A549 (cell line): Measurements from ENCODE around the gene ELMO3. TPM values are rescaled to one million over a fixed set of nuclear protein-coding genes. Genes with fewer than 3 reads are reported as not detected.

Source experiments
- ATAC-seq, 2 experiments: fragments of 200-7000 bp in 1 of 2; fragments of >200 bp in 1 of 2; cut with Nextera tagmentation in 1 of 2; cut with Tn5 transposase in 1 of 2; 3 replicates each; pipeline versions ENCODE4 v1.8.0 to v1.9.1; 2018 to 2020; ENCODE audit warnings: mild to moderate bottlenecking in 1 of 2, moderate library complexity in 1 of 2
- CTCF ChIA-PET: fragments of 300-600 bp; sonication (Branson Sonifier 250); formaldehyde crosslinking; extraction: SDS; loops from one replicate; lab custom pipeline; 2021; ENCODE audit warnings: antibody characterized with exemption, inconsistent platforms; lab: Yijun Ruan, JAX
- POLR2A ChIA-PET: fragments of 350-600 bp; formaldehyde crosslinking; extraction: SDS; loops from one replicate; lab custom pipeline; 2021; ENCODE audit warnings: antibody characterized with exemption, inconsistent platforms; lab: Yijun Ruan, JAX
- DNase-seq, 2 experiments: peaks; one replicate each; pipeline versions ENCODE4 v3.0.0 to v3.0.0-alpha.2; 2011 to 2016; ENCODE audit warnings: low read depth in 1 of 2, low spot score in 1 of 2
- FAIRE-seq: peaks from 2 replicates; lab custom pipeline; 2011; peaks lifted over from hg19 to GRCh38; lab: Jason Lieb, UNC
- H3K27ac ChIP-seq, 2 experiments: fragments of >200 bp; sonication (Bioruptor Twin); formaldehyde crosslinking; 3 replicates each; pipeline ENCODE4 v1.5.1; 2016 to 2017
- H3K4me1 ChIP-seq: fragments of >200 bp; sonication (Bioruptor Twin); formaldehyde crosslinking; 3 replicates; pipeline ENCODE4 v1.6.1; 2016
- H3K4me2 ChIP-seq: fragments of >200 bp; sonication (Bioruptor Twin); formaldehyde crosslinking; 3 replicates; pipeline ENCODE4 v1.6.1; 2016
- H3K4me3 ChIP-seq: fragments of >200 bp; sonication (Bioruptor Twin); formaldehyde crosslinking; 3 replicates; pipeline ENCODE4 v1.5.1; 2016
- H3K9me3 ChIP-seq: fragments of >200 bp; sonication (Bioruptor Twin); formaldehyde crosslinking; 3 replicates; pipeline ENCODE4 v1.6.1; 2016
- ATOH8 ChIP-seq: fragments of 250-450 bp; sonication (Bioruptor Pico); IDR thresholded peaks from 2 replicates; pipeline ENCODE4 v1.5.0; 2020; ENCODE audit warnings: low read depth, mild to moderate bottlenecking, moderate library complexity
- CBX8 ChIP-seq: fragments of 200-600 bp; sonication (generic); IDR thresholded peaks from 2 replicates; pipeline ENCODE4 v1.6.1; 2016
- CEBPB ChIP-seq, 2 experiments: fragments of >200 bp in 1 of 2; sonication (Bioruptor Twin) in 1 of 2; formaldehyde crosslinking in 1 of 2; IDR thresholded peaks; 2 replicates each; pipeline ENCODE4 v1.6.1; 2012 to 2016
- CHD4 ChIP-seq: fragments of 200-600 bp; sonication (generic); IDR thresholded peaks from 2 replicates; pipeline ENCODE4 v1.6.1; 2016; ENCODE audit warnings: antibody characterized with exemption, mild to moderate bottlenecking, borderline replicate concordance
- CTCF ChIP-seq: fragments of >200 bp; sonication (Bioruptor Twin); formaldehyde crosslinking; IDR thresholded peaks from 3 replicates; pipeline ENCODE4 v1.5.1; 2016
- EP300 ChIP-seq, 2 experiments: fragments of >200 bp; sonication (Bioruptor Twin); formaldehyde crosslinking; IDR thresholded peaks; 2 replicates in 1 of 2; 3 replicates in 1 of 2; pipeline ENCODE4 v1.6.1; 2016 to 2017
- ESRRA ChIP-seq: fragments of 150-350 bp; IDR thresholded peaks from 2 replicates; pipeline ENCODE4 v1.6.1; 2014; ENCODE audit warnings: mild to moderate bottlenecking, low read length, borderline replicate concordance
- FOSB ChIP-seq: fragments of 250-450 bp; sonication (Bioruptor Pico); IDR thresholded peaks from 2 replicates; pipeline ENCODE4 v1.5.0; 2020; ENCODE audit warnings: mild to moderate bottlenecking, moderate library complexity
- GATA3 ChIP-seq: IDR thresholded peaks from 2 replicates; pipeline ENCODE4 v1.6.1; 2012; ENCODE audit warnings: borderline replicate concordance
- HDAC2 ChIP-seq: fragments of 200-600 bp; sonication (generic); IDR thresholded peaks from 2 replicates; pipeline ENCODE4 v1.6.1; 2016
- HES2 ChIP-seq: fragments of >200 bp; sonication (Bioruptor Twin); formaldehyde crosslinking; IDR thresholded peaks from 2 replicates; pipeline ENCODE4 v1.6.1; 2016
- HOXB5 ChIP-seq: fragments of 250-450 bp; sonication (Bioruptor Pico); IDR thresholded peaks from 2 replicates; pipeline ENCODE4 v1.5.0; 2020; ENCODE audit warnings: mild to moderate bottlenecking, moderate library complexity
- JUN ChIP-seq, 2 experiments: fragments of >200 bp; sonication (Bioruptor Twin); formaldehyde crosslinking; IDR thresholded peaks; 2 replicates in 1 of 2; 3 replicates in 1 of 2; pipeline ENCODE4 v1.6.1; 2016 to 2017
- KDM1A ChIP-seq: fragments of 200-600 bp; sonication (generic); IDR thresholded peaks from 2 replicates; pipeline ENCODE4 v1.6.1; 2016; ENCODE audit warnings: low read depth, mild to moderate bottlenecking
- MAFK ChIP-seq: fragments of 450-650 bp; IDR thresholded peaks from 2 replicates; pipeline ENCODE4 v1.6.1; 2014; ENCODE audit not compliant: partially characterized antibody
- MAZ ChIP-seq: fragments of 150-350 bp; IDR thresholded peaks from 2 replicates; pipeline ENCODE4 v1.6.1; 2014; ENCODE audit warnings: antibody characterized with exemption, low read depth, low read length, borderline replicate concordance
- NFE2L2 ChIP-seq: fragments of 150-350 bp; conservative IDR thresholded peaks from 2 replicates; pipeline ENCODE4 v1.6.1; 2014; ENCODE audit warnings: low read length
- NPAS2 ChIP-seq: fragments of 250-450 bp; sonication (Bioruptor Pico); IDR thresholded peaks from 2 replicates; pipeline ENCODE4 v1.8.0; 2022; ENCODE audit warnings: mild to moderate bottlenecking, moderate library complexity, borderline replicate concordance
- POLR2AphosphoS2 ChIP-seq: conservative IDR thresholded peaks from 2 replicates; pipeline ENCODE4 v1.6.1; 2012; ENCODE audit warnings: low read length, improper control_type of control experiment, inconsistent platforms
- RARB ChIP-seq: fragments of 250-450 bp; sonication (Bioruptor Pico); IDR thresholded peaks from 2 replicates; pipeline ENCODE4 v1.8.0; 2021; ENCODE audit warnings: mild to moderate bottlenecking, moderate library complexity
- RFX5 ChIP-seq: fragments of 450-650 bp; IDR thresholded peaks from 2 replicates; pipeline ENCODE4 v1.7.1; 2014; ENCODE audit warnings: antibody characterized with exemption, mild to moderate bottlenecking, moderate library complexity
- SMC3 ChIP-seq: fragments of >200 bp; sonication (Bioruptor Twin); formaldehyde crosslinking; IDR thresholded peaks from 3 replicates; pipeline ENCODE4 v1.6.1; 2018; ENCODE audit warnings: inconsistent platforms
- TFCP2L1 ChIP-seq: fragments of 250-450 bp; sonication (Bioruptor Pico); IDR thresholded peaks from 2 replicates; pipeline ENCODE4 v1.5.0; 2021; ENCODE audit warnings: mild to moderate bottlenecking
- TP53 ChIP-seq: fragments of 250-450 bp; sonication (Bioruptor Pico); IDR thresholded peaks from 2 replicates; pipeline ENCODE4 v1.5.0; 2021; ENCODE audit warnings: mild to moderate bottlenecking, moderate library complexity
- ZSCAN20 ChIP-seq: fragments of 250-450 bp; sonication (Bioruptor Pico); IDR thresholded peaks from 2 replicates; pipeline ENCODE4 v1.8.0; 2022; ENCODE audit warnings: mild to moderate bottlenecking, moderate library complexity
- WGBS: methylation state at CpG from one replicate; pipeline ENCODE4 v1.1.6; 2017; ENCODE audit errors: missing lambda C conversion rate; 5-methylcytosine and 5-hydroxymethylcytosine counted together
- polyA plus RNA-seq, 4 experiments: library from polyadenylated mRNA; depleted of rRNA in 3 of 4; stranded (reverse); fragments of >200 nt; fragmentation: RNase III in 1 of 4; extraction: RNeasy Plus Mini Kit Qiagen cat#74134 plus additional on column Dnase treatment in 1 of 4; gene quantifications; 2 replicates in 3 of 4; 3 replicates in 1 of 4; pipeline ENCODE4 v1.2.3, GENCODE V29; 2011 to 2017

ELMO3 gene
- polyA plus RNA-seq, 2 of the 4 experiments (the other 2 are of a cell fraction), result 0.62 to 1.4 TPM

- no peak for TF ChIP-seq ATOH8
- no peak for TF ChIP-seq CBX8
- no peak for TF ChIP-seq NPAS2 (CRISPR knock-in tag)
- TF ChIP-seq FOSB (CRISPR knock-in tag), result no peak
- no peak for TF ChIP-seq ESRRA
Observed at GRCh38 chr16:67173808-67174705, 24.9 kb upstream of the ELMO3 start (continued).

GRCh38 chr16:67174706-67175231 lies 24.2 kb upstream of the ELMO3 start:
- WGBS, result 92% methylated on average over 23 of the region's 31 CpGs
- no peak for TF ChIP-seq HDAC2
- TF ChIP-seq KDM1A, result no peak
- no peak for TF ChIP-seq GATA3
- no peak for TF ChIP-seq MAZ
- TF ChIP-seq CHD4, result no peak
- no peak for TF ChIP-seq HES2
- TF ChIP-seq CTCF, result no peak
- POLR2A ChIA-PET, result interaction anchor here (0.6 to 1.2 kb wide), 2 partner anchors 10 to 14 kb away, joined by 3 to 7 read pairs; no protein-coding TSS in a partner anchor

GRCh38 chr16:67176662-67177061 lies 22.3 kb upstream of the ELMO3 start:
- H3K4me3 ChIP-seq, result no peak overlapping the region
- TF ChIP-seq POLR2AphosphoS2 (no peak), EP300 (IDR thresholded peaks at IDR 0.05) (no peak), ZSCAN20 (CRISPR knock-in tag) (no peak), RARB (no peak), NPAS2 (CRISPR knock-in tag) (no peak), JUN (IDR thresholded peaks at IDR 0.05) (no peak), CEBPB (IDR thresholded peaks at IDR 0.05) (no peak), CBX8 (no peak), SMC3 (no peak), MAFK (no peak), HES2 (no peak), TFCP2L1 (CRISPR knock-in tag) (no peak), HOXB5 (CRISPR knock-in tag) (no peak), RFX5 (no peak), TP53 (CRISPR knock-in tag) (no peak), FOSB (CRISPR knock-in tag) (no peak), NFE2L2 (no peak), KDM1A (no peak)
- TF ChIP-seq, all 56 proteins: peak for 0
- ATAC-seq (no peak), FAIRE-seq (no peak), DNase-seq (no peak)
- H3K4me2 ChIP-seq, result no peak overlapping the region
- WGBS, result 91% methylated on average over 9 of the region's 12 CpGs
- POLR2A ChIA-PET, result no interaction called here
- no peaks in the 10 kb centered on the region for H3K9me3 ChIP-seq
- H3K27ac ChIP-seq, result no peak overlapping the region
- CTCF ChIA-PET, result interaction anchor here (1.0 to 20.5 kb wide), 12 partner anchors 9 to 224 kb away, joined by 3 to 314 read pairs (median 6); partner anchors contain the start of genes B3GNT9, EXOC3L1, FBXL8 and MATCAP1
- peaks cover 33% of the 10 kb centered on the region for H3K4me1 ChIP-seq

More at GRCh38 chr16:67174706-67175231, 24.2 kb upstream of the ELMO3 start:
- H3K4me3 ChIP-seq, result peak overlapping the region; percentile 50
- FAIRE-seq (no peak), ATAC-seq (no peak), DNase-seq (no peak)
- H3K4me2 ChIP-seq, result peak overlapping the region; percentile 88
- H3K9me3 ChIP-seq, result no peaks in the 10 kb centered on the region
- peaks cover 38% of the 10 kb centered on the region for H3K4me1 ChIP-seq
- CTCF ChIA-PET, result interaction anchor here (0.7 to 20.5 kb wide), 10 partner anchors 11 to 307 kb away, joined by 3 to 314 read pairs (median 5); partner anchors contain the start of genes ATP6V0D1, B3GNT9, EXOC3L1 and FBXL8
- peak overlapping the region; percentile 84 to 87 for H3K27ac ChIP-seq
